Stimulated activated CD8-positive, alpha-beta memory T cell treated with anti-CD3 and anti-CD28 coated beads, Interleukin-15, amount 100 ng/mL, for 1 hour (primary cell): ENCODE results near the gene DCHS2.

Experiments
- DNase-seq: peaks from one replicate; pipeline ENCODE4 v3.0.0-alpha.2; 2020; ENCODE audit warnings: low read depth

DCHS2 gene

GRCh38 chr4:154319736-154320135 lies 171.9 kb downstream of the DCHS2 start:
- DNase-seq: no peak

GRCh38 chr4:154317201-154317999 lies 174.2 kb downstream of the DCHS2 start:
- no peak for DNase-seq

- DNase-seq: no peak
Measured at GRCh38 chr4:154315741-154316140, 175.9 kb downstream of the DCHS2 start.

- no peak for DNase-seq
Measured at GRCh38 chr4:154314248-154314647, 177.4 kb downstream of the DCHS2 start.

GRCh38 chr4:154313004-154313585 lies 178.5 kb downstream of the DCHS2 start:
- DNase-seq: no peak

- no peak for DNase-seq
Measured at GRCh38 chr4:154312246-154312645, 179.4 kb downstream of the DCHS2 start.

GRCh38 chr4:154310578-154310977 lies 181.0 kb downstream of the DCHS2 start:
- no peak for DNase-seq

- no peak for DNase-seq
Measured at GRCh38 chr4:154308207-154308606, 183.4 kb downstream of the DCHS2 start.

GRCh38 chr4:154307451-154307850 lies 184.1 kb downstream of the DCHS2 start:
- no peak for DNase-seq

GRCh38 chr4:154305616-154306015 lies 186.0 kb downstream of the DCHS2 start:
- DNase-seq: no peak

GRCh38 chr4:154304679-154305078 lies 186.9 kb downstream of the DCHS2 start:
- DNase-seq: no peak

GRCh38 chr4:154294652-154295350 lies 196.8 kb downstream of the DCHS2 start:
- DNase-seq: no peak

GRCh38 chr4:154293427-154293826 lies 198.2 kb downstream of the DCHS2 start:
- no peak for DNase-seq

- DNase-seq: no peak
Measured at GRCh38 chr4:154292589-154292988, 199.0 kb downstream of the DCHS2 start.

- DNase-seq: no peak
Measured at GRCh38 chr4:154277172-154277571, 214.4 kb downstream of the DCHS2 start.

- no peak for DNase-seq
Measured at GRCh38 chr4:154276496-154276895, 215.1 kb downstream of the DCHS2 start.

- DNase-seq: no peak
Measured at GRCh38 chr4:154254999-154255398, 236.6 kb downstream of the DCHS2 start.

GRCh38 chr4:154234576-154234975 lies 257.0 kb downstream of the DCHS2 start:
- no peak for DNase-seq

- DNase-seq: no peak
Measured at GRCh38 chr4:154231806-154232478, 259.7 kb downstream of the DCHS2 start.

GRCh38 chr4:154230723-154231122 lies 260.9 kb downstream of the DCHS2 start:
- DNase-seq: no peak

- no peak for DNase-seq
Measured at GRCh38 chr4:154230091-154230490, 261.5 kb downstream of the DCHS2 start.

GRCh38 chr4:154222875-154223274 lies 268.7 kb downstream of the DCHS2 start:
- DNase-seq: no peak

- DNase-seq: no peak
Measured at GRCh38 chr4:154218051-154218450, 273.5 kb downstream of the DCHS2 start.
